Measurements from ENCODE around the gene IL17RC.
"Not testable (repeated sequence)": the region's sequence is repeated elsewhere in the genome, so short reads cannot be mapped to it uniquely, and the experiment has no call there.

IL17RC gene

GRCh38 chr3:9935966-9936510, 19.1 kb downstream of the IL17RC start:
- H3K9me3 ChIP-seq (ENCODE audit: insufficient read depth, low read depth, low read length): no peaks in the 10 kb centered on the region
- peaks cover 4% of the 10 kb centered on the region for H3K79me2 ChIP-seq (ENCODE audit: control insufficient read depth, insufficient read depth, low read length, poor library complexity)
- no peak overlapping the region for H3K27ac ChIP-seq (ENCODE audit: low read depth, low read length)
- H2AFZ ChIP-seq (ENCODE audit: insufficient read depth, low read length, poor library complexity): no peak overlapping the region
- no CpG with 5 or more reads among the region's 5 CpGs for WGBS (ENCODE audit: extremely low coverage, insufficient coverage, insufficient read length)
- H3K4me3 ChIP-seq (ENCODE audit: low read depth, low read length): no peak overlapping the region
- no peak overlapping the region for H2BK12ac ChIP-seq (ENCODE audit: low read length)
- H3K14ac ChIP-seq (ENCODE audit: low read length): no peak overlapping the region
- H3K79me1 ChIP-seq (ENCODE audit: low read length): peaks cover 9% of the 10 kb centered on the region
- H2AK5ac ChIP-seq (ENCODE audit: low read length): no peak overlapping the region
- no peaks in the 10 kb centered on the region for H3K27me3 ChIP-seq (ENCODE audit: insufficient read depth, low read length)
- peaks cover 4 to 8% of the 10 kb centered on the region in 2 experiments for H3K36me3 ChIP-seq (ENCODE audit: control insufficient read depth in 1 of 2, insufficient read depth in 2 of 2, low read length in 2 of 2)
- H3K9ac ChIP-seq (ENCODE audit: low read length): no peak overlapping the region
- peaks cover 8 to 12% of the 10 kb centered on the region in 2 experiments for H3K4me1 ChIP-seq (ENCODE audit: control insufficient read depth in 1 of 2, insufficient read depth in 2 of 2, low read length in 2 of 2)
- no peak overlapping the region for H2BK5ac ChIP-seq (ENCODE audit: low read depth, low read length, poor library complexity)
- no peak overlapping the region for H4K8ac ChIP-seq (ENCODE audit: low read depth, low read length)
- no peak overlapping the region for H3K23ac ChIP-seq (ENCODE audit: low read length)
- no peak overlapping the region for H2BK120ac ChIP-seq (ENCODE audit: insufficient read depth, low read length, poor library complexity)
- no peak overlapping the region for H4K12ac ChIP-seq (ENCODE audit: low read depth, low read length)
- DNase-seq: no peak
- no peak overlapping the region for H3K4me2 ChIP-seq (ENCODE audit: low read length)
- H3K4ac ChIP-seq (ENCODE audit: low read depth, low read length): no peak overlapping the region
- no peak overlapping the region for H3K18ac ChIP-seq (ENCODE audit: low read length)
- H4K91ac ChIP-seq (ENCODE audit: low read depth, low read length): no peak overlapping the region

GRCh38 chr3:9937486-9938238, 20.8 kb downstream of the IL17RC start:
- H3K27me3 ChIP-seq (ENCODE audit: insufficient read depth, low read length): no peaks in the 10 kb centered on the region
- H4K8ac ChIP-seq (ENCODE audit: low read depth, low read length): no peak overlapping the region
- H2AK5ac ChIP-seq (ENCODE audit: low read length): no peak overlapping the region
- no peak overlapping the region for H2BK120ac ChIP-seq (ENCODE audit: insufficient read depth, low read length, poor library complexity)
- H3K36me3 ChIP-seq (ENCODE audit: control insufficient read depth in 1 of 2, insufficient read depth in 2 of 2, low read length in 2 of 2): peaks cover 10 to 11% of the 10 kb centered on the region in 2 experiments
- H3K23ac ChIP-seq (ENCODE audit: low read length): no peak overlapping the region
- no peak overlapping the region for H3K4me3 ChIP-seq (ENCODE audit: low read depth, low read length)
- H3K14ac ChIP-seq (ENCODE audit: low read length): no peak overlapping the region
- no peak overlapping the region for H3K4ac ChIP-seq (ENCODE audit: low read depth, low read length)
- no CpG with 5 or more reads among the region's 13 CpGs for WGBS (ENCODE audit: extremely low coverage, insufficient coverage, insufficient read length)
- no peak overlapping the region for H3K4me2 ChIP-seq (ENCODE audit: low read length)
- H3K79me2 ChIP-seq (ENCODE audit: control insufficient read depth, insufficient read depth, low read length, poor library complexity): peaks cover 4% of the 10 kb centered on the region
- H2AFZ ChIP-seq (ENCODE audit: insufficient read depth, low read length, poor library complexity): no peak overlapping the region
- DNase-seq: no peak
- H3K4me1 ChIP-seq (ENCODE audit: control insufficient read depth in 1 of 2, insufficient read depth in 2 of 2, low read length in 2 of 2): peaks cover 8 to 12% of the 10 kb centered on the region in 2 experiments
- H2BK5ac ChIP-seq (ENCODE audit: low read depth, low read length, poor library complexity): no peak overlapping the region
- H3K9me3 ChIP-seq (ENCODE audit: insufficient read depth, low read depth, low read length): no peaks in the 10 kb centered on the region
- no peak overlapping the region for H3K9ac ChIP-seq (ENCODE audit: low read length)
- H4K91ac ChIP-seq (ENCODE audit: low read depth, low read length): no peak overlapping the region
- no peak overlapping the region for H3K18ac ChIP-seq (ENCODE audit: low read length)
- H3K27ac ChIP-seq (ENCODE audit: low read depth, low read length): no peak overlapping the region
- H4K12ac ChIP-seq (ENCODE audit: low read depth, low read length): no peak overlapping the region
- no peak overlapping the region for H2BK12ac ChIP-seq (ENCODE audit: low read length)
- H3K79me1 ChIP-seq (ENCODE audit: low read length): peaks cover 8% of the 10 kb centered on the region

- no peak overlapping the region for H3K18ac ChIP-seq (ENCODE audit: low read length)
Observed at GRCh38 chr3:9938966-9939365, 22.1 kb downstream of the IL17RC start.

GRCh38 chr3:9939906-9940305, 23.0 kb downstream of the IL17RC start:
- not testable (repeated sequence) for H2BK12ac ChIP-seq (ENCODE audit: low read length); H2BK120ac ChIP-seq (ENCODE audit: insufficient read depth, low read length, poor library complexity); H3K18ac ChIP-seq (ENCODE audit: low read length); H3K4me2 ChIP-seq (ENCODE audit: low read length); H2AK5ac ChIP-seq (ENCODE audit: low read length); H3K27ac ChIP-seq (ENCODE audit: low read depth, low read length); H3K9ac ChIP-seq (ENCODE audit: low read length); H3K9me3 ChIP-seq (ENCODE audit: insufficient read depth, low read depth, low read length); H3K4ac ChIP-seq (ENCODE audit: low read depth, low read length); H3K4me3 ChIP-seq (ENCODE audit: low read depth, low read length); H3K79me1 ChIP-seq (ENCODE audit: low read length); H3K23ac ChIP-seq (ENCODE audit: low read length); H3K4me1 ChIP-seq (ENCODE audit: control insufficient read depth in 1 of 2, insufficient read depth in 2 of 2, low read length in 2 of 2); DNase-seq; H3K14ac ChIP-seq (ENCODE audit: low read length); H4K8ac ChIP-seq (ENCODE audit: low read depth, low read length); H2AFZ ChIP-seq (ENCODE audit: insufficient read depth, low read length, poor library complexity); H2BK5ac ChIP-seq (ENCODE audit: low read depth, low read length, poor library complexity); H3K79me2 ChIP-seq (ENCODE audit: control insufficient read depth, insufficient read depth, low read length, poor library complexity); H3K27me3 ChIP-seq (ENCODE audit: insufficient read depth, low read length); H4K12ac ChIP-seq (ENCODE audit: low read depth, low read length); H4K91ac ChIP-seq (ENCODE audit: low read depth, low read length)
- no CpG with 5 or more reads among the region's 32 CpGs for WGBS (ENCODE audit: extremely low coverage, insufficient coverage, insufficient read length)
- H3K36me3 ChIP-seq (ENCODE audit: control insufficient read depth in 1 of 2, insufficient read depth in 2 of 2, low read length in 2 of 2): peaks cover 20 to 24% of the 10 kb centered on the region in 2 experiments

More at GRCh38 chr3:9938966-9939365, 22.1 kb downstream of the IL17RC start:
- no peak overlapping the region for H2AFZ ChIP-seq (ENCODE audit: insufficient read depth, low read length, poor library complexity)
- no peak overlapping the region for H2BK5ac ChIP-seq (ENCODE audit: low read depth, low read length, poor library complexity)
- WGBS (ENCODE audit: extremely low coverage, insufficient coverage, insufficient read length): no CpG with 5 or more reads among the region's 2 CpGs
- H3K27me3 ChIP-seq (ENCODE audit: insufficient read depth, low read length): no peaks in the 10 kb centered on the region
- no peak overlapping the region for H4K12ac ChIP-seq (ENCODE audit: low read depth, low read length)
- H4K91ac ChIP-seq (ENCODE audit: low read depth, low read length): no peak overlapping the region
- no peak overlapping the region for H3K27ac ChIP-seq (ENCODE audit: low read depth, low read length)
- no peaks in the 10 kb centered on the region for H3K79me2 ChIP-seq (ENCODE audit: control insufficient read depth, insufficient read depth, low read length, poor library complexity)
- H3K23ac ChIP-seq (ENCODE audit: low read length): no peak overlapping the region
- H4K8ac ChIP-seq (ENCODE audit: low read depth, low read length): no peak overlapping the region
- H2AK5ac ChIP-seq (ENCODE audit: low read length): no peak overlapping the region
- DNase-seq: no peak
- no peak overlapping the region for H3K9ac ChIP-seq (ENCODE audit: low read length)
- no peak overlapping the region for H3K4me2 ChIP-seq (ENCODE audit: low read length)
- H3K14ac ChIP-seq (ENCODE audit: low read length): no peak overlapping the region
- peaks cover 18 to 20% of the 10 kb centered on the region in 2 experiments for H3K36me3 ChIP-seq (ENCODE audit: control insufficient read depth in 1 of 2, insufficient read depth in 2 of 2, low read length in 2 of 2)
- H3K9me3 ChIP-seq (ENCODE audit: insufficient read depth, low read depth, low read length): no peaks in the 10 kb centered on the region
- H3K4ac ChIP-seq (ENCODE audit: low read depth, low read length): no peak overlapping the region
- no peak overlapping the region for H2BK12ac ChIP-seq (ENCODE audit: low read length)
- no peaks in the 10 kb centered on the region for H3K79me1 ChIP-seq (ENCODE audit: low read length)
- H3K4me3 ChIP-seq (ENCODE audit: low read depth, low read length): no peak overlapping the region
- peaks cover 7 to 8% of the 10 kb centered on the region in 2 experiments for H3K4me1 ChIP-seq (ENCODE audit: control insufficient read depth in 1 of 2, insufficient read depth in 2 of 2, low read length in 2 of 2)
- no peak overlapping the region for H2BK120ac ChIP-seq (ENCODE audit: insufficient read depth, low read length, poor library complexity)

All from trophoblast cell (in vitro differentiated cells and primary cell).